Right hindlimb (tissue), 1 donor: ENCODE data around the gene PFDN2.
"Not testable (repeated sequence)": the region's sequence is repeated elsewhere in the genome, so short reads cannot be mapped to it uniquely, and the experiment has no call there.

Source experiments
- DNase-seq: peaks from one replicate; pipeline ENCODE4 v3.0.0-alpha.2; 2018

Gene PFDN2

GRCh38 chr1:161138431-161138830, 20.6 kb upstream of the PFDN2 start:
- DNase-seq, result no peak

DNA sequence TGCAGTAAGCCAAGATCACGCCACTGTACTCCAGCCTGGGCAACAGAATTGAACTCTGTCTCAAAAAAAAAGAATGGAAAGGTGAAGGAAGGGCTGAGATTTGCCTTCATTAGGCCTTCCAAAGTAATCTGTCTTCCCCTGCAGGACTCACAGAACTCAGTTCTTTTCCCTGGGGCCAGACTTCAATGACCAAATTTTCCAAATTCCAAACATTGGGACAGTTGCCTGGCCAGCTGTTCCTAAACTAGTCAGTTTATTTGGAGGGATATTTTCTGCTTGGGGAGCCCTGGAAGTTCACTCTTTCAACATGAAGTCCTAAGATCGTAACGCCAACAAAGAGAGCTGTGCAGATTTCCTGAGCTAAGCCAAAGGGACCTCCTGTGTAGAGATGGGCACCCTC, 20.0 kb upstream of the PFDN2 start:
- no peak for DNase-seq

GRCh38 chr1:161133220-161133740, 15.4 kb upstream of the PFDN2 start:
- no peak for DNase-seq

GRCh38 chr1:161132410-161133219, 14.8 kb upstream of the PFDN2 start, which contains the start of gene DEDD:
Gene DEDD, minus strand, starts transcription at chr1:161132667. Its CDS starts 8,205 bp downstream, at chr1:161124462.
- peak; percentile 97 for DNase-seq

GRCh38 chr1:161131523-161132409, 13.9 kb upstream of the PFDN2 start:
- peak; percentile 49 for DNase-seq

- DNase-seq, result no peak
Measured at GRCh38 chr1:161130266-161130665, 12.4 kb upstream of the PFDN2 start.

GRCh38 chr1:161128591-161129420, 11.0 kb upstream of the PFDN2 start:
- DNase-seq, result no peak

DNA sequence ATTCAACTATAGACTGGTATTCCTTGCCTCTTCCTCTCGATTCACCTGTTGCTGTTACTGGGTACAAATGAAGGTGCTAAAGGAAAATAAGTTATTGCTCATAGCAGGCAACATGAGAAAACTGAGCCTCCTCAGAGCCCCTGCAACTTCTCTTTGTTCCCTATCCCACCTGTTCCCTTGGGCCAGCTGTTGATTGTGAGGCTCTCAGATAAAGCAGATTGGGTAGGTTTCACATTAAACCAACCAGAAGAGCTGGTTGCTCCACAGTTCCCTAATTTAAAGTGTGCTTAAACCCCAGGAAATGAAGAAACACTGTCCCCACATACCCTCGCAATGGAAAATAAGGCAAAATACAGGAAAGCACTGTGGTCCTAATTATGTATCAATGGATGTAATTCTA, 9.8 kb upstream of the PFDN2 start:
- DNase-seq, result no peak

DNA sequence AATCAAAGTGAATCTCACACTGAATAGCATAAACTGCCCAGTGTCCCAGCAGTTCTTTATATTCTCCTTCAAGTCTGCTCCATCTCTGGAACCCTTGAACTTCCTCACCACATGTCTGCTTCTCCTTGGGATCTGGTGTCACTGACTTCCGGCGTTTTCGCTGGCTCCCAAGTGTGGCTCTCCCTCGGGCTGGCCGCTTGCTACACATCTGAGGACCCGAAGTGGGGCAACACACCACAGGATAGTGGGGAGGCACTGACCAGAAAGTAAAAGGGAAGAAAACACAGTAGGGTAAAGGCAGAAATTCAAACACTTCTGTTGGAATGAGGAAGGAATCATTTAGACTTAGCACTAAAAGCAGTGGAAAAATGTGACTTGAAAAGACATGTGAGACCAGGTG, 5.1 kb upstream of the PFDN2 start:
- DNase-seq, result no peak

DNA sequence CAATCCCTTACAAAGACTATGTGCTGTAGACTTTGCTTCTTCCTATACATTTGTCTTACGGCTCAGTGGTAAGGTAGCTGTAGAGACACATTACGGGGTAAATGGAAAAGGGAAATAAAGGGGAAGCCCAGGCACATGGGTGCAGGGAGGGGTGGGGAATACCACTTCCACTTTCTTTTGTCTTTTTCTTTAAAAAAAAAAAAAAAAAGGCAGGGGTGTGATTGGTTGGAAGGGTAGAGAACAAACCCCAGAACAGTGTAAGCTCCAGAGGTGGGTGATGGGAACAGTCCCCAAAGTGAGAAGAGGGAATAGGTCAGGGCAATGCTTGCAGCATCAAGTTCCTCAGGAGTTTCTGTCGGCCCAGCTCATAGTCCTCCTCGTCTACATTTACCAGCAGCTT, 4.0 kb upstream of the PFDN2 start:
- DNase-seq, result no peak

- DNase-seq, result no peak
Measured at GRCh38 chr1:161121042-161121650, 3.3 kb upstream of the PFDN2 start.

DNA sequence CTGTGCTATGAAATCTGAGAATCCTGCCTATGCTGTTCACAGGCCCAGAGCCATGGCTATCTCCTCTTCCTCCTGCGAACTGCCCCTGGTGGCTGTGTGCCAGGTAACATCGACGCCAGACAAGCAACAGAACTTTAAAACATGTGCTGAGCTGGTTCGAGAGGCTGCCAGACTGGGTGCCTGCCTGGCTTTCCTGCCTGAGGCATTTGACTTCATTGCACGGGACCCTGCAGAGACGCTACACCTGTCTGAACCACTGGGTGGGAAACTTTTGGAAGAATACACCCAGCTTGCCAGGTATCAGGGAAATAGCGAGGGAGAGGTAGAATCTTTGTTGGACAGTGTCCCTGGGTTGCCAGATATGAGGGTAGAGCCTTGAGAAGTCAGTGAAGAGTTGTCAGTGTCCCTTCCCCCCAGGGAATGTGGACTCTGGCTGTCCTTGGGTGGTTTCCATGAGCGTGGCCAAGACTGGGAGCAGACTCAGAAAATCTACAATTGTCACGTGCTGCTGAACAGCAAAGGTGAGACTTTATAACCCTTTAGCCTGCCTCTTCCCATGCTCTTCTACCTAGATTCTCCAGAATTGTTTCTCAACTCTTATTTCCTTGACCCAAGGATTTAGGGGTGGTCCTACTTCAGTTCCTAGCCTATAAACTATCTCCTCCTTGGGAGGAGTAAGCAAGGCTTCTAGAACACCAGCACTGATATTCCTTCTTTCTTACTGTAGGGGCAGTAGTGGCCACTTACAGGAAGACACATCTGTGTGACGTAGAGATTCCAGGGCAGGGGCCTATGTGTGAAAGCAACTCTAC, 1.5 kb upstream of the PFDN2 start:
- DNase-seq, result peak; percentile 46

GRCh38 chr1:161115961-161116360, 1.9 kb downstream of the PFDN2 start:
- DNase-seq, result not testable (repeated sequence)

GRCh38 chr1:161115132-161115711, 2.6 kb downstream of the PFDN2 start:
- no peak for DNase-seq

DNA sequence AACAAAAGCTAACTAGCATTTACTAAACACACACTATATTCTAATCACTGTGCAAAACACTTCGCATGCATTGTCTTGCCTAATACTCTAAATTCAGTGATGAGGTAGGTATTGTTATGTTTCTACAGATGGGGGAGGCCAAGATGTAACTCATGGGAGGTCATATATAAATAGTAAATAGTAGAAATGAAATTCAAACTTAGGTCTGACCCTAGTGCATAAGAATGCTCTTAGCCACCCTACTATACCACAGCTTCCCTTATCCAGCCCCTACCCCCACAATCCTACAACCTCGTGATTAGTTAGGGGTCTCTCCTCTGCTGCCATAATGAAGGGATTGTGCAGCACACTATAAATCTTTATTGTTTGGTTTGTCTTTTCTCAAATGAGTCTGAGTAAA, 3.3 kb downstream of the PFDN2 start:
- no peak for DNase-seq

GRCh38 chr1:161113915-161114314, 3.9 kb downstream of the PFDN2 start:
- no peak for DNase-seq

GRCh38 chr1:161111527-161111926, 6.3 kb downstream of the PFDN2 start:
- no peak for DNase-seq

GRCh38 chr1:161111117-161111516, 6.7 kb downstream of the PFDN2 start:
- no peak for DNase-seq

DNA sequence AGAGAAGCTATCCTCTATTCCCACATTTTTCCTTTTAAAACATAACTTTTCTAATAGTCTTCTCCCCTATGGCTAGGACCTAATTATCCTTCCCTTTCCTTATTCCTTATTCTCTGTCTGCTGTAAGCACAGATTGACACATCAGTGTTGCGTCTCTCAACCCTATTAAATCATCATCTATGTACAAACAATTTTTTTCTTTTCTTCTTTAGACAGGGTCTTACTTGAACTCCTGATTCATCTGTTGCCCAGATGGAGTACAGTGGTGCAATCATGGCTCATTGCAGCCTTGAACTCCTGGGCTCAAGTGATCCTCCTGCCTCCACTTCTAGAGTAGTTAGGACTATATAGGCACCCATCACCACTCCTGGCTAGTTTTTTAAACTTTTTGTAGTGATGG, 11.4 kb downstream of the PFDN2 start:
- no peak for DNase-seq

GRCh38 chr1:161100556-161100955, 17.3 kb downstream of the PFDN2 start:
- no peak for DNase-seq
